D721Med (cell line): ENCODE measurements around the gene NPAS2.

Experiments used
- DNase-seq: peaks from one replicate; pipeline ENCODE4 v3.0.0; 2011; ENCODE audit warnings: low spot score; ENCODE audit not compliant: insufficient read length
- FAIRE-seq: peaks from 2 replicates; lab custom pipeline; 2011; peaks lifted over from hg19 to GRCh38; lab: Jason Lieb, UNC
- TF ChIP-seq, protein P1 (sequence below): IDR thresholded peaks from 2 replicates; pipeline ENCODE4 v1.5.1; 2012; ENCODE audit warnings: mild to moderate bottlenecking, control low read depth; ENCODE audit not compliant: insufficient read depth; ENCODE audit errors: missing control alignments

The NPAS2 gene

DNA sequence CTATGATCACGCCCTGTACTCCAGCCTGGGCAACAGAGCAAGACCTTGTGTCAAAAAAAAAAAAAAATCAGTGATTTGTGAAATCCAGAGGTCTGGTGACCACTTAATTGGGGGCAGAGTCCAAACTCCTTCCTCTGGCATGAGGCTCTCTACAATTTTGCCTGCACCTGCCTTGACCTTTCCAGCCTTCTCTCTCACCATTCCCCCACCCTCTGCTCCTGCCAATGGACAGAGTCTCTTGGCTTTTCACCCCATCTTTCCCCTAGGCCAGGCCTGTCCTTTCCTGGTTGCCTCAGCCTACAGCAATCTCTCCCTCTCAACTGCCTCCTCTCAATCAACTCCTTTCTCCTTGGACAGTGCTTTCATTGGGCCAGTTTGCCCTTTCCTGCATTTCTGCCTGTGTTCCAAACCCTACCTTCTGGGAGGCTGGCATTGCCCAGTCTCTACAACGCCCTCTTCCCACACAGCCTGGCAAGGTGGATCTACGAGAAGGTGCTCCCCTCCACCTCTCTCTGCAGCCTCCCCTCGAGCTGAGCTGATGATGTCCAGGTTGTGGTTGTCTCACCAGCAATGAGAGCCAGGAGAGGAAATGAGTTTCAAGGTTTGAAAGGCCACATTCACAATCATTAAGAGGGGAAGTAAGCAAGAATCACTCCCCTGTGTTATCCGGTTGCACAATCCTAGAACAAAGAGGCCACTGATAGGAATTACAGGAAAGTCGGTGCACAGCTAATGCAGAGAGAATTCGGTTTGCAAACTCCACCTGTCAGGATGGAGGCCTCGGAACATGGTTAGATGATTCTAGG is 39.5 kb upstream of the NPAS2 start:
- DNase-seq, result no peak
- TF ChIP-seq, protein P1, sequence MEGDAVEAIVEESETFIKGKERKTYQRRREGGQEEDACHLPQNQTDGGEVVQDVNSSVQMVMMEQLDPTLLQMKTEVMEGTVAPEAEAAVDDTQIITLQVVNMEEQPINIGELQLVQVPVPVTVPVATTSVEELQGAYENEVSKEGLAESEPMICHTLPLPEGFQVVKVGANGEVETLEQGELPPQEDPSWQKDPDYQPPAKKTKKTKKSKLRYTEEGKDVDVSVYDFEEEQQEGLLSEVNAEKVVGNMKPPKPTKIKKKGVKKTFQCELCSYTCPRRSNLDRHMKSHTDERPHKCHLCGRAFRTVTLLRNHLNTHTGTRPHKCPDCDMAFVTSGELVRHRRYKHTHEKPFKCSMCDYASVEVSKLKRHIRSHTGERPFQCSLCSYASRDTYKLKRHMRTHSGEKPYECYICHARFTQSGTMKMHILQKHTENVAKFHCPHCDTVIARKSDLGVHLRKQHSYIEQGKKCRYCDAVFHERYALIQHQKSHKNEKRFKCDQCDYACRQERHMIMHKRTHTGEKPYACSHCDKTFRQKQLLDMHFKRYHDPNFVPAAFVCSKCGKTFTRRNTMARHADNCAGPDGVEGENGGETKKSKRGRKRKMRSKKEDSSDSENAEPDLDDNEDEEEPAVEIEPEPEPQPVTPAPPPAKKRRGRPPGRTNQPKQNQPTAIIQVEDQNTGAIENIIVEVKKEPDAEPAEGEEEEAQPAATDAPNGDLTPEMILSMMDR, result no peak
- no peak for FAIRE-seq

DNA sequence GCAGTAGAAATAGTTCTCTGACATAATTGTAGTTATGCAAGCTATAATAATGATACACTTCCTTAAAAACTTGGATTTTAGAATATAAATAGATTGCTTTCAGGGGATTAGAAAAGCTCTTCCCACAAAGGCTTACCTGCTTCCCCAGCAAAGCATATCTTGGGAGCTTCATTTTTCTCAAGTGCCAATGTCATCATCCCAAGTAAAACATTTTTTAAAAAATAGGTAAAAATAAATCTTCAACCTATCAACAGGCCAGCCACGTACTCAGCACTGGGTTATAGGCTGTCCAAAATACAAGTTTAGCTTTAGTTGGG is 39.0 kb upstream of the NPAS2 start:
- TF ChIP-seq, protein P1, result no peak
- no peak for FAIRE-seq
- DNase-seq, result no peak

DNA sequence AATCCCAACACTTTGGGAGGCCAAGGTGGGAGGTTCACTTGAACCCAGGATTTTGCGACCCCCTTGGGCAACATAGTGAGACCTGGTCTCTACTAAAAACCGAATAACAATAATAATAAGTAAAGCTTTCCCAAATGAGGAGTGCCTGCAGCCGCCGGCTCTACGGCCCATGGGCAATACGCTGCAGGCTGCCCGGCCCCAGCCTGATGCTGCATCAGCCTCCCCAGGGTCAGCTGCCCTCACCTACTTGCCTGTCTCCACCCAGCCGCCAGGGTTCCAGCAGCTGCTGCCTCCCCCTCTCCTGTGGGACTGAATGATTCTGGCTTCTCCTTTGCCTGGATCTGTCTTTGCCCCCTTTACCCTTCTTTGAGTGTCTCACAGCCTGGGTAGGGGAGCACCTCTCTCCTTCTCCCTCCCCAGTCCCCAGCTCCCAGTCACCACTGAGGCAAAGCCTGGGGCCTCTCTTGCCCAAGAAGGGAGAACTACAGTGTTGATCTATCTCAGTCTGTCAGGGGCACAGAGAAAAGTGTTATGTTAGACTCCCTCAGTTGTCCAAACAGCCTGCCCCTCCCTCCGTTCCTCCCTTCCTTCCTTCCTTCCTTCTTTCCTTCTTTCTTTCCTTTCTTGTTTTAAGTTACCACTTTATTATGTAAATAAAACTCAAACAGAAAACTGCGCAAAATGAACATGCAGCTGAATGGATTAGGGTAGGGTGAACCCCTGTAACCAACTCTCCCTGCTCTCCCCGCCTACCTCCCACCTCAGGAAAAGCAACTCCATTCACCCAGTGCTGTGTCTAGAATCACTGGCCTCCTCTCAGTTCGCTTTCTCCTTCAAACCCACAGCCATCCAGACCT is 38.2 kb upstream of the NPAS2 start:
- DNase-seq (no peak), FAIRE-seq (no peak)
- TF ChIP-seq, protein P1, result no peak

DNA sequence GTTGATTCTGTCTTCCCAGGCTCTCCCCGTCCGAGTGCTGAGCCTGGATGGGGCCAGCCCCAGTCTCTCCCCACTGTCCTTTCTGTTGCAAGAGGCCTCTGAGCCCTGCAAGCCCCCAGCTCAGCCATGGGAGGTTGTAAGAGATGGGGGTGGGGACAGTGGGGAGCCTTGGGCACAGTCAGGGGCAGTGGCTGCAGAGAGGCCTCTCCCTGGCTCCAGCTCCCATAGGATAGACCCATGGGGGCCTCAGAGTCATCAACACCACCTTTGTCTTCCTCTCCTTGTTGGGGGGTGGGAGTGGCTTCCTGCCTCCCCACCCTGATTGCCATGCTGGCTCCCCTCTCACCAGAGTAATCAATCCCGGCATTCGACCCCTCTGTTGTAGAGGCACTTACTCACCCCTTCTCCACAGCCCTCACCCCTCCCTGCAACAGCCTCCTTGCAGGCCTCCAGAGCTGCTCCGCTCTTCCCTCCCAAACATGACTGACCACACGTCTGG is 37.5 kb upstream of the NPAS2 start:
- DNase-seq (no peak), FAIRE-seq (no peak)
- TF ChIP-seq, protein P1, result no peak

DNA sequence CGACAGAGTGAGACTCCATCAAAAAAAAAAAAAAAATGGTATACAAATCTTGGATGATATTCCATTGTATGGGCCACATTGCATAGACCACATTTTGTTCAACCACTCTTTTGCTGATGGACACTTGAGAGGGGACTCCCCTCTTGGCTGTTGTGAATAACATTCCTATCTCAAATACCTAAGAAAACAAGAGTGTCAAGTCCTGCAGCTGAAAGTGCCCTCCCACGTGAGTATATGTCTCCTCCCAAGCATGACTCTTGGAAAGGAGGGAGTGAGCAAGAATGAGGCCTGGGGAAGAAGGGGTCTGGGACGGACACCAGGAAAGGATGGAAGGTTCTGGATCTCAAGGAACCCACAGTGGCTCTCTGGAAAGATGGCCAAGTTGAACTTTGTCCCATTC is 36.0 kb upstream of the NPAS2 start:
- FAIRE-seq, result no peak
- no peak for DNase-seq
- TF ChIP-seq, protein P1, result no peak

DNA sequence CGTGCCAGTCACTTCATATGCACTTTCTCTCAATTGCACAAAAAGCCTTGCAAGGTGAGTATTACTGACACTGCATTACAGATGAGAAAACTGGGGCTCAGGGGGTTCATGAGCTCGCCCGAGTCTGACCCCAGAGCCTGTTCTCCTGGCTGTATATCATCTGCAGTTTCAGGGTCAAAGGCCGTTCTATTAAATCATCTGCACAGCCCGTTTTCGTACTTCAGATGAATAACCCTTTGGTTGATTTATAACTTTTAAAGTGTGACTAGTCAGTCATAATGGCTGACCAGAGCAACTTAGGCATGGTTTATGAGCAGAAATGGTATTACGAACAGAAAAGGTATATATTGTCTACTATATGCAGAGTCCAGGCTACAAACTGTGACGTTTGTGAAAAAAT is 35.3 kb upstream of the NPAS2 start:
- TF ChIP-seq, protein P1, result no peak
- DNase-seq (no peak), FAIRE-seq (no peak)
